H7 (cell line): ENCODE data around the gene ANK3. TPM values are rescaled to one million over a fixed set of nuclear protein-coding genes. Genes with fewer than 3 reads are reported as not detected.
A peak's percentile ranks its signal among the peaks of the same experiment; 100 is the strongest.

Source experiments
- DNase-seq: peaks from one replicate; pipeline ENCODE4 v3.0.0; 2012
- H3K27me3 ChIP-seq: 2 replicates; pipeline ENCODE4 v1.6.0; 2011; ENCODE audit warnings: mild to moderate bottlenecking, low read length; ENCODE audit not compliant: control insufficient read depth, insufficient read depth
- H3K36me3 ChIP-seq: replicated peaks from 2 replicates; pipeline ENCODE4 v1.5.1; 2011; ENCODE audit warnings: low read length; ENCODE audit not compliant: control insufficient read depth, insufficient read depth
- H3K4me3 ChIP-seq: 2 replicates; pipeline ENCODE4 v1.5.1; 2011; ENCODE audit warnings: low read depth, mild to moderate bottlenecking, control low read depth, low read length, moderate library complexity; ENCODE audit not compliant: insufficient read depth
- total RNA-seq: library from RNA; depleted of rRNA; stranded (reverse); fragments of >200 nt; shearing (Covaris generic); gene quantifications from 2 replicates; pipeline ENCODE4 v1.2.3, GENCODE V29; 2014

ANK3 gene
- total RNA-seq, 1 experiment from 2014 or later = 21.7 TPM

- Histone ChIP-seq H3K4me3 (no peak overlapping the region), H3K27me3 (no peaks in the 10 kb centered on the region), H3K36me3 (no peaks in the 10 kb centered on the region; the same call in 1 of the 2 replicates)
- no peak for DNase-seq
Observed at GRCh38 chr10:60258429-60258797, 131.3 kb downstream of the ANK3 start.

DNA sequence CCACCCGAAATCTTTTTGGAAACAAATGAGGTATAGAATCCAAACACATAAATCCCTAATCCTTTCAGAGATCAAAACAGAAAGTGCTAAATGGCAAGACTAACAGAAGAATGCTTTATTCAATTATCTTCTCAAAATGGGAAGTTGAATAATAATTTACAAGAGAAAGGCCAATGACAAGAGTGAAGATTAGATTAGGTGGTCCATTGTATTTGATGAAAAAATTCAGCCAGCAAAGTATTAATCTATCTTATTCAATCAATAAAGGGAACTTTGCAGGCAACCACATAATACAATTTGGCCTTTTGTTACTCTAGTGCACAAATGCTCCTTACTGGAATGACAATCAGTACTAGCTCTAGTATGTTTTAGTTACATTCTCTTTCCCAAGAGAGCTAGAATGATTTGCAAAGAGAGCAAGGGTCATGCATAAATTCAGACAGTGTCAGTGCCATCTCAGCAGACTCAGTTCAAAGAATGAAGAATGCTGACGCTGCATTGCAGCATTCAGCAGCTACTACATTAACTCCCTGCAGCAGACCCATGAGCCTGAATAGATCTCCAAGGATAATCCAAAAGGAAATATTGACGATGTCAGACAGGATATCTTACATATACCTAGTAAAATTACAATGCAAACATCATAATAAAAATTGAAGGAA is 131.8 kb downstream of the ANK3 start:
- Histone ChIP-seq H3K36me3 (no peaks in the 10 kb centered on the region), H3K27me3 (no peaks in the 10 kb centered on the region), H3K4me3 (no peak overlapping the region)
- DNase-seq = no peak

DNA sequence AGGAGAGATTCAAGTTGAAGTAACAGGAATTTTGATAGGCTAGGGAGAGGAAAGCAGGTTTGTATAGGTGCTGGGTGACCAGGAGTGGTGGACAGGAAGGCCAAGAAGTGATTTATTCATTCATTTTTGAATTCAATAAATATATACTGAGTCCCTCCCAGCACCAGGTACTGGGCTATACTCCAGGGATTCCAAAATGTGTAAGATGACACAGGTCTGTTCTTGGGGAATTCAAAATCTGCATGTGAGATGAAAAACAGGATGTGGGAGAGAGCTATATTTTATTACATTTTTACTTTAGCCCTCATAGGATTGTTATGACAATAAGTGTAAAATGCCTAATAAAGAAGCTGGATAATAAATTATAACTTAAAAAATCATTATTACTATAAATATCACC is 134.9 kb downstream of the ANK3 start:
- H3K4me3 ChIP-seq = no peak overlapping the region
- H3K36me3 ChIP-seq = no peaks in the 10 kb centered on the region

DNA sequence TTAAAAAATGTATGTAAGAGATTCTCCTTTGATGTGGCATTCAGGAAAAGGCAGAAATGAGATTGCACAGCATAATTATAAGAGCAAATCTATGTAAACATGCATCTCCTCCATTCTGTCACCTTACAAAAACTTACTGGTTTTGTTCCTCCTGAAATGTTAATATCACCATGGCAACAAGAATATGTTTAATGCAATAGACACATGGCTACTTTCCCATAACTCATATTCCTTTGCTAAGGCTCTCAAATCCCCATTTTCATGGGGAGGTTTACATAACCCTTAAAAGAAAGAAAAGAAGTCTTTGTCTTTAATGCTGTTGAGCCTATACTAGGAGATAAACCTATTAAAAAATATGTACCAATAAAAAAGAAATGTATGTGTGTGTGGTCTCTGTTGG is 136.2 kb downstream of the ANK3 start:
- no peak for DNase-seq
- no peaks in the 10 kb centered on the region for H3K36me3 ChIP-seq
- H3K27me3 ChIP-seq = no peaks in the 10 kb centered on the region
- H3K4me3 ChIP-seq = no peak overlapping the region

More for the DNA sequence above, 134.9 kb downstream of the ANK3 start:
- DNase-seq = no peak
- no peaks in the 10 kb centered on the region for H3K27me3 ChIP-seq

- no peak overlapping the region for H3K4me3 ChIP-seq
- H3K36me3 ChIP-seq = no peaks in the 10 kb centered on the region
- no peak for DNase-seq
Observed at GRCh38 chr10:60252688-60253087, 137.0 kb downstream of the ANK3 start.

DNA sequence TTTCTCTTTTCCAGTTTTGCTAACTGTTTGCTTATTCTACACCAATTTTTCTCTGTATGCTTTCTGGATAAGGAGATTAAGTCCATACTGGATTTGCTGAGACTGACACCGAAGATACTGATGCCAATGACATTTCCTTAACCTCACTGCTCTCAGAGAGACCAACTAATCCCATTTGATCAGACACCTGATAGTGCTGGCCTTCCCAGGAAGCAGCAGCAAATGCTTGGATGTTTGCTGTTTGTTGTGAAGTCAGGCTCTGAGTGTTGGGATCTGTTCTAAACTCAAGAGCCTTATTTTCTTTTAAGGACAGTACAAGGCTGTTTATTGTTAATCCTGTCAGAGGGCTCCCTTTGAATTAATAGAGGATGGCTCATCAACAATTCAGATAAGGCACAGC is 143.3 kb downstream of the ANK3 start:
- Histone ChIP-seq H3K4me3 (no peak overlapping the region), H3K27me3 (no peaks in the 10 kb centered on the region), H3K36me3 (no peaks in the 10 kb centered on the region)
- no peak for DNase-seq

More at GRCh38 chr10:60252688-60253087, 137.0 kb downstream of the ANK3 start:
- no peaks in the 10 kb centered on the region for H3K27me3 ChIP-seq

- Histone ChIP-seq H3K36me3 (no peaks in the 10 kb centered on the region), H3K27me3 (no peaks in the 10 kb centered on the region), H3K4me3 (no peak overlapping the region)
- no peak for DNase-seq
Observed at GRCh38 chr10:60239228-60239627, 150.4 kb downstream of the ANK3 start.

DNA sequence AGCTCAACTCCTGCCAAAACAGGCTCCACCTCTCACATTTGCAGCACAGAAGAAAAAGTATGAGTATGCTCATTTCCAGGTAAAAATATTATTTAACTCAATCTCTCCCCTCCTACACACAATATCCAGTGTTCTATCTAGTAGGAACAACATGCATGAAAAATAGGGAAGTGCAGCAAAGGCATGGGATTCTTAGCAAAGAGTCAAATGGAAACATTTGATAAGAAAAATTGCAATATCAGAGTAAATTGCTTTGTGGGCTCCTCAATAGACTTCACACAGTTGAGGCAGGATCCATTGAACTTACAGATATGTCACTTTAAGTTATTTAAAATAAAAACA is 150.9 kb downstream of the ANK3 start:
- no peak for DNase-seq
- H3K4me3 ChIP-seq = no peak overlapping the region
- H3K36me3 ChIP-seq = no peaks in the 10 kb centered on the region
- no peaks in the 10 kb centered on the region for H3K27me3 ChIP-seq

DNA sequence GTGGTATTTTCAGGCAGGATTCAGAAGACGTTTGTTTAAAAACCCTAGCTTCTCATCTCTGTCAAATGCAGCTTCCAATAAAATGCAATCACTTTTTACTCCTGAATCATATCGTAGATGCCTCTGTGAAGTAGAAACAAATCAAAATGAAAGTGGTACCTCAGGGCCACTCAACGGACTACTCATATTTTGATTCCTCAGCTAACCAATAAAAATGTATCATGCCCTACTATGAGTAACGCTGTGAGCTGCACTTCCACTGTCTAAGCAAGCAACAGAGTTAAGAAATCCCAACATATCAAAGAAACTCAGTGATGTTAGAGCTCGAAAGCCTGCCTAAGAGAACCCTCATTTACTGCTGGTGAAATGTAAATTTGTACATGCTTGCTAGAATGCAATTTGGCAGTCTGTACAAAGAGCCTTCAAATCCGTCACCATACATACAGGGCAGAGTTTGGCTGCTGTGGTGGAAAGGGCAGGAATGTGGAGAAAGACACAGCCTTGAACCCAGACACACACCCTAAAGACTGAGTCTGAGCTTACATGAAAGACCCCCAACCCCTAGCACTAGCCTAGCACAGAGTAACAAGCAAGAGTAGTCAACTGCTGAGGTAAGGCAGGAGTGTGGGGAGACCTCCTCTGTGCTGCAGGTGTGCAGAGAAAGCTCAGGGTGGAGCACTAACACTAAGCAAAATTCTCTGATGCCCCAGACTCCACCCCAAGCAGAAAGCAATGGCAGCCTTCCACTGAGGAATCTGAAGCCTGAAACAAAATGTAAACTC is 151.5 kb downstream of the ANK3 start:
- Histone ChIP-seq H3K27me3 (no peaks in the 10 kb centered on the region), H3K4me3 (no peak overlapping the region), H3K36me3 (no peaks in the 10 kb centered on the region)
- DNase-seq = peak; percentile 18

DNA sequence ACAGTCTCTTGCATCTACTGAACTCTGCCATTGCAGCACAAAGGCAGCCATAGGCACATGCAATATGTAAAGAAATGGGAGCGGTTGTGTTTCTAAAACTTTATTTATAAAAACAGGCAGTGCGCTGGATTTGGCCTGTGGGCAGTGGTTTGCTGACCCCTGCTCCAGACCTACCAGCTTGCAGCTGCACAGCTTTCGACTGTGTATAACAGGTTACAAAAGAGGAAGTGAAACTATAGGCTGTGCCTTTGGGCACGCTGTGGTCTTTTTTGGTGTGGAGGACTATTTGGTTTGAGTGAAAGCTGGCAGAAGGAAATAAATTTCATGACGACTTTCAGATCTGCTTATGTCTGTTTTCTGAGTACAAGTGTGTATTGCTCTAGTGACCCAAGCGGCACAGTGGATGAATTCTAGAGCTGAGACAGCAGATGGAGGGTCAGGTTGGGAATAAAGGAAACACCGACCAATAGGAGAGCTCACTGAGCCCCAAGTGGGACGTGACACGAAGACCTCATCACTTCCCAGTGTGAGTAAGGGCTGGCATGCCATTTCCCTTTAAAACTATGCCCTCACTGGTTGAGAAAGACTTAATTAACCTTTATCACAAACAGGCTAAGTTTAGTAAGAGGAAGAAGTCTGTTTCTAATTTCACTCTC is 152.7 kb downstream of the ANK3 start:
- DNase-seq = no peak
- Histone ChIP-seq H3K4me3 (no peak overlapping the region), H3K36me3 (no peaks in the 10 kb centered on the region), H3K27me3 (no peaks in the 10 kb centered on the region)

DNA sequence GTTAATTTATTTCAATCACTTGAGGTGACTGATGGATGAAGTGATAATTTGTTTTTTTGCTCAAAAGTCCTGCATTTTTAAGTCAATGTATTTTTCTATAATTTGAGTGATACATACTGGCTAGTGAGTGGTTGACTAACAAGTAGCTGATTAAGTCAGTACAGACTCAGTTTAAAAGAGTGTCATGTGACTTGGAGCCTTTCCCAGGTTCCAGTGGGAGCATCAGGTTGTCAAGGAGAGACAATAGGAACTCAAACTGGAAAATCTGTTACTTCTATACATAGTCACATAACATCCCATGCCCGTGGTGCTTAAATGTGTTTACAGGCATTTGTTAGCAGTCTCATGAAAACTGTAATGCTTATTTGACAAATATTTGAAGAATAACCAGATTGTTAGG is 154.7 kb downstream of the ANK3 start:
- no peaks in the 10 kb centered on the region for H3K27me3 ChIP-seq
- H3K36me3 ChIP-seq = no peaks in the 10 kb centered on the region
- no peak for DNase-seq
- H3K4me3 ChIP-seq = no peak overlapping the region

DNA sequence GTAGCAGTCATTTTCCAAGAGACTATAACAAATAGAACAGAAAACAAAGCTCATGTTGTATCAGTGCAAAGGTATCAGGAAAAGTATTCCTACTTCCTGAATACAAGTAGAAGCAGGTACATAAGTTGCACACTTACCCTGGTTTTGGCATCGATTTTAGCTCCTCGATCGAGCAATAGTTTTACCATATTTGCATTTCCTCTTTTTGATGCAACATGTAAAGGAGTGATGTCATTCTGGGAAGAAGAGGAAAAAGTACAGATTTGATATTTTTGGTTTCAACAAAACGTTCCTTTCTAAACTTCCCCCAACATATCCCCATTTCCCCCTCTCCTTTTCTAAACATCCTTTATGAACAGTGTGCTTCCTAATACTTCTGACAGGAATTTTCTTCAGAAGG is 155.1 kb downstream of the ANK3 start:
- H3K4me3 ChIP-seq = no peak overlapping the region
- no peaks in the 10 kb centered on the region for H3K27me3 ChIP-seq
- DNase-seq = no peak
- no peaks in the 10 kb centered on the region for H3K36me3 ChIP-seq

- H3K36me3 ChIP-seq = no peaks in the 10 kb centered on the region
- no peak overlapping the region for H3K4me3 ChIP-seq
- no peak for DNase-seq
- H3K27me3 ChIP-seq = no peaks in the 10 kb centered on the region
Observed at GRCh38 chr10:60230892-60231291, 158.8 kb downstream of the ANK3 start.

GRCh38 chr10:60224066-60224705 is 165.5 kb downstream of the ANK3 start:
- DNase-seq = no peak
- H3K36me3 ChIP-seq = no peaks in the 10 kb centered on the region
- H3K27me3 ChIP-seq = no peaks in the 10 kb centered on the region
- no peak overlapping the region for H3K4me3 ChIP-seq

GRCh38 chr10:60222047-60222446 is 167.6 kb downstream of the ANK3 start:
- Histone ChIP-seq H3K27me3 (no peaks in the 10 kb centered on the region), H3K36me3 (no peaks in the 10 kb centered on the region), H3K4me3 (no peak overlapping the region)
- no peak for DNase-seq
